ENCODE measurements around the gene KPNA4.
"Not testable (repeated sequence)": the region's sequence is repeated elsewhere in the genome, so short reads cannot be mapped to it uniquely, and the experiment has no call there.

DNA sequence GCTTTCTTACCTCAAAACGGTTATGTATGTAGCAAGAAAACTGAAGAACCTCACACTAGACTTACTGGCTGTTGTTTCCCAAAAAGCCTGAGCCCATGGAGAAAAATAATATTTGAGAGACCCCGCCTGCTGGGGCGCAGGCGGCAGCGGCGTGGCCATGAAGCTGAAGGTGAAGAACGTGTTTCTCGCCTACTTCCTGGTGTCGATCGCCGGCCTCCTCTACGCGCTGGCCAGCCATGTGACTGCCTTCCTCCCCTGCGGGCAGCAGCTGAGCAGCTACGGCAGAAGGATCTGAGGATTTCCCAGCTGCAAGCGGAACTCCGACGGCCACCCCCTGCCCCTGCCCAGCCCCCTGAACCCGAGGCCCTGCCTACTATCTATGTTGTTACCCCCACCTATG lies 113.1 kb downstream of the KPNA4 start:
- TF ChIP-seq, protein P1, sequence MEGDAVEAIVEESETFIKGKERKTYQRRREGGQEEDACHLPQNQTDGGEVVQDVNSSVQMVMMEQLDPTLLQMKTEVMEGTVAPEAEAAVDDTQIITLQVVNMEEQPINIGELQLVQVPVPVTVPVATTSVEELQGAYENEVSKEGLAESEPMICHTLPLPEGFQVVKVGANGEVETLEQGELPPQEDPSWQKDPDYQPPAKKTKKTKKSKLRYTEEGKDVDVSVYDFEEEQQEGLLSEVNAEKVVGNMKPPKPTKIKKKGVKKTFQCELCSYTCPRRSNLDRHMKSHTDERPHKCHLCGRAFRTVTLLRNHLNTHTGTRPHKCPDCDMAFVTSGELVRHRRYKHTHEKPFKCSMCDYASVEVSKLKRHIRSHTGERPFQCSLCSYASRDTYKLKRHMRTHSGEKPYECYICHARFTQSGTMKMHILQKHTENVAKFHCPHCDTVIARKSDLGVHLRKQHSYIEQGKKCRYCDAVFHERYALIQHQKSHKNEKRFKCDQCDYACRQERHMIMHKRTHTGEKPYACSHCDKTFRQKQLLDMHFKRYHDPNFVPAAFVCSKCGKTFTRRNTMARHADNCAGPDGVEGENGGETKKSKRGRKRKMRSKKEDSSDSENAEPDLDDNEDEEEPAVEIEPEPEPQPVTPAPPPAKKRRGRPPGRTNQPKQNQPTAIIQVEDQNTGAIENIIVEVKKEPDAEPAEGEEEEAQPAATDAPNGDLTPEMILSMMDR (conservative IDR thresholded peaks at IDR 0.05 in 1 of 2, IDR thresholded peaks at IDR 0.05 in 1 of 2; ENCODE audit: low read depth in 1 of 2, low read length in 2 of 2) = not testable (repeated sequence)
- not testable (repeated sequence) for TF ChIP-seq EZH2 (IDR thresholded peaks at IDR 0.05; ENCODE audit: low read length, missing control alignments)

Measured in fibroblast of lung (primary cell).